Right cardiac atrium (tissue), 5 donors: ENCODE results near the gene GBP3. TPM values are rescaled to one million over a fixed set of nuclear protein-coding genes. Genes with fewer than 3 reads are reported as not detected.
"Not testable (repeated sequence)": the region's sequence is repeated elsewhere in the genome, so short reads cannot be mapped to it uniquely, and the experiment has no call there.

Source experiments
- ATAC-seq, 2 donors: fragments of 200-7000 bp; cut with Tn5 transposase; one replicate each; pipeline versions ENCODE4 v1.8.0 to v1.9.1; 2020; ENCODE audit warnings: moderate library complexity in 2 of 2, mild to moderate bottlenecking in 1 of 2
- DNase-seq, 3 donors: peaks; one replicate each; pipeline ENCODE4 v3.0.0-alpha.2; 2020
- H3K27ac ChIP-seq: one replicate; pipeline ENCODE4 v1.5.1; 2013; ENCODE audit warnings: mild to moderate bottlenecking, low read length, control low read depth, moderate library complexity
- H3K27me3 ChIP-seq: one replicate; pipeline ENCODE4 v1.6.1; 2013; ENCODE audit not compliant: control insufficient read depth, insufficient read depth
- H3K4me1 ChIP-seq: one replicate; pipeline ENCODE4 v1.6.1; 2013; ENCODE audit warnings: low read length; ENCODE audit not compliant: control insufficient read depth, insufficient read depth
- H3K4me3 ChIP-seq: one replicate; pipeline ENCODE4 v1.5.1; 2013; ENCODE audit warnings: low read length, control low read depth
- H3K9me3 ChIP-seq: one replicate; pipeline ENCODE4 v1.6.1; 2013; ENCODE audit warnings: low read length; ENCODE audit not compliant: control insufficient read depth
- WGBS: extraction: QIAGEN DNeasy Blood & Tissue Kit; methylation state at CpG from one replicate; pipeline ENCODE4 v1.1.7; 2013; 5-methylcytosine and 5-hydroxymethylcytosine counted together
- intact Hi-C, 4 donors: fragments of 100-400 bp; cut with DNase I; formaldehyde crosslinking; loops; one replicate each; pipeline versions ENCODE4 v1.11.0 to v1.14.0; 2022 to 2023
- polyA plus RNA-seq: library from polyadenylated mRNA; stranded (reverse); fragments of 200-250 nt; gene quantifications from one replicate; pipeline ENCODE4 v1.2.3, GENCODE V29; 2013
- total RNA-seq, 4 donors: library from RNA; stranded (reverse); fragmentation: NEBNext Ultra II Directional; extraction: Animal tissue kit (Norgen Biotek cat#: 25700); gene quantifications; one replicate each; pipeline ENCODE4 v1.2.1, GENCODE V29; 2021
- donor health status: healthy with polysubstance abuse.
- donor health status: DM: no; HTN: yes; CAD: no.
- donor health status: DM: no; HTN: no; CAD: no.
- donor health status: DM: no; HTN: yes; CAD: no; lungs with severe emphysema.
- donor health status: DM: yes; HTN: yes; CAD: no.

GBP3 gene
- total and polyA plus RNA-seq, 5 donors: 3.5 to 10.3 (median 7.7) TPM

- H3K27me3 ChIP-seq: no peaks in the 10 kb centered on the region
- DNase-seq (no peak), ATAC-seq (no peak)
- H3K4me1 ChIP-seq: peaks cover 3% of the 10 kb centered on the region
- WGBS: 96% methylated on average over 5 of the region's 5 CpGs
- no peaks in the 10 kb centered on the region for H3K9me3 ChIP-seq
- intact Hi-C loops: no loop called here
- H3K27ac ChIP-seq: no peak overlapping the region
- H3K4me3 ChIP-seq: no peak overlapping the region
Observed at GRCh38 chr1:88976235-88976634, 46.4 kb downstream of the GBP3 start.

- H3K4me3 ChIP-seq, DNase-seq, ATAC-seq, H3K9me3 ChIP-seq, H3K27me3 ChIP-seq, intact Hi-C loops, H3K4me1 ChIP-seq, H3K27ac ChIP-seq: not testable (repeated sequence)
- WGBS: 90% methylated on average over 13 of the region's 13 CpGs
Observed at GRCh38 chr1:88974616-88975172, 48.0 kb downstream of the GBP3 start.

- DNase-seq (no peak), ATAC-seq (no peak)
- H3K27me3 ChIP-seq: no peaks in the 10 kb centered on the region
- intact Hi-C loops: no loop called here
- H3K9me3 ChIP-seq: no peaks in the 10 kb centered on the region
- H3K4me1 ChIP-seq: peaks cover 1% of the 10 kb centered on the region
- no peak overlapping the region for H3K4me3 ChIP-seq
- no peak overlapping the region for H3K27ac ChIP-seq
- WGBS: 41% methylated on average over 2 of the region's 2 CpGs
Observed at GRCh38 chr1:88973520-88974137, 49.0 kb downstream of the GBP3 start.

GRCh38 chr1:88961647-88962275 is 60.9 kb downstream of the GBP3 start:
- ATAC-seq: no peak

GRCh38 chr1:88961081-88961480 is 61.6 kb downstream of the GBP3 start:
- Histone ChIP-seq H3K9me3 (no peaks in the 10 kb centered on the region), H3K4me1 (no peaks in the 10 kb centered on the region), H3K4me3 (no peak overlapping the region), H3K27me3 (no peaks in the 10 kb centered on the region), H3K27ac (no peak overlapping the region)
- intact Hi-C loops: no loop called here
- 58% methylated on average over 1 of the region's 1 CpG for WGBS
- DNase-seq (no peak), ATAC-seq (no peak)

More at GRCh38 chr1:88961647-88962275, 60.9 kb downstream of the GBP3 start:
- intact Hi-C loops: no loop called here
- no peak overlapping the region for H3K27ac ChIP-seq
- no peaks in the 10 kb centered on the region for H3K9me3 ChIP-seq
- no peaks in the 10 kb centered on the region for H3K27me3 ChIP-seq
- no peak for DNase-seq
- H3K4me3 ChIP-seq: no peak overlapping the region
- H3K4me1 ChIP-seq: no peaks in the 10 kb centered on the region

Other genes with a start within 250 kb of the GBP3 start
- 10 to 100 TPM; 13.0 to 18.8 (median 14.5) TPM for gene GTF2B, start 131.3 kb downstream of the GBP3 start, total RNA-seq
- 19.5 TPM for gene GTF2B, start 131.3 kb downstream of the GBP3 start, polyA plus RNA-seq
- gene KYAT3, start 30.2 kb downstream of the GBP3 start, total RNA-seq: 10 to 100 TPM in 3 of 4 donors, 1 to 10 TPM in 1; 9.4 to 14.3 (median 11.5) TPM
- 9.6 TPM for gene KYAT3, start 30.2 kb downstream of the GBP3 start, polyA plus RNA-seq
- gene RBMXL1, start 30.2 kb downstream of the GBP3 start, total RNA-seq: 10 to 100 TPM; 11.1 to 16.6 (median 13.2) TPM
- gene RBMXL1, start 30.2 kb downstream of the GBP3 start, polyA plus RNA-seq: 3.5 TPM
- 10 to 100 TPM in 2 of 4 donors, 1 to 10 TPM in 2; 6.4 to 11.6 (median 8.7) TPM for gene GBP1, start 42.3 kb upstream of the GBP3 start, total RNA-seq
- gene GBP1, start 42.3 kb upstream of the GBP3 start, polyA plus RNA-seq: 6.2 TPM
- gene GBP2, start 103.2 kb upstream of the GBP3 start, total RNA-seq: 10 to 100 TPM; 11.3 to 18.9 (median 14.0) TPM
- 22.9 TPM for gene GBP2, start 103.2 kb upstream of the GBP3 start, polyA plus RNA-seq
- gene GBP7, start 153.1 kb upstream of the GBP3 start, total RNA-seq: under 1 TPM in 1 of 4 donors, not detected in 3; 0.11 TPM
- 0.05 TPM for gene GBP7, start 153.1 kb upstream of the GBP3 start, polyA plus RNA-seq
- gene GBP4, start 176.1 kb upstream of the GBP3 start, total RNA-seq: 10 to 100 TPM in 1 of 4 donors, 1 to 10 TPM in 3; 4.9 to 12.7 (median 9.1) TPM
- gene GBP4, start 176.1 kb upstream of the GBP3 start, polyA plus RNA-seq: 12.9 TPM
- gene GBP5, start 250.0 kb upstream of the GBP3 start, total RNA-seq: 1 to 10 TPM in 2 of 4 donors, under 1 TPM in 2; 0.75 to 2.0 (median 1.2) TPM
- 0.48 TPM for gene GBP5, start 250.0 kb upstream of the GBP3 start, polyA plus RNA-seq